Effector memory CD8-positive, alpha-beta T cell (primary cell): ENCODE data around the gene FDX2.

ENCODE experiments used
- ATAC-seq: fragments of 150-1000 bp; cut with Tn5 transposase; replicated peaks from 2 replicates; pipeline ENCODE4 v1.10.0; 2021; ENCODE audit warnings: mild to moderate bottlenecking, moderate library complexity
- DNase-seq, 3 experiments: peaks; one replicate each; pipeline ENCODE4 v3.0.0; 2021
- H3K27ac Mint-ChIP-seq, 2 donors: one replicate each; pipeline ENCODE4 v1.8.0; 2022; ENCODE audit warnings: mild to moderate bottlenecking in 2 of 2, mixed read lengths in 2 of 2, moderate library complexity in 2 of 2
- H3K27me3 Mint-ChIP-seq, 2 donors: one replicate each; pipeline ENCODE4 v1.8.0; 2022; ENCODE audit warnings: mixed read lengths in 2 of 2
- H3K36me3 Mint-ChIP-seq: one replicate; pipeline ENCODE4 v1.8.0; 2022; ENCODE audit warnings: mild to moderate bottlenecking, moderate library complexity, mixed read lengths; ENCODE audit not compliant: insufficient read depth
- H3K4me1 Mint-ChIP-seq, 2 donors: one replicate each; pipeline ENCODE4 v1.8.0; 2022; ENCODE audit warnings: low read depth in 2 of 2, mixed read lengths in 2 of 2
- H3K4me3 Mint-ChIP-seq, 2 donors: one replicate each; pipeline ENCODE4 v1.8.0; 2022; ENCODE audit warnings: mild to moderate bottlenecking in 2 of 2, mixed read lengths in 2 of 2, moderate library complexity in 2 of 2
- H3K9me3 Mint-ChIP-seq, 2 donors: one replicate each; pipeline ENCODE4 v1.8.0; 2022; ENCODE audit warnings: mixed read lengths in 2 of 2

Gene FDX2

GRCh38 chr19:10274589-10274988 is 41.2 kb downstream of the FDX2 start:
- no peaks in the 10 kb centered on the region for H3K27me3 Mint-ChIP-seq
- H3K4me3 Mint-ChIP-seq: no peak overlapping the region
- H3K4me1 Mint-ChIP-seq: peaks cover 36 to 39% of the 10 kb centered on the region in 2 donors
- no peak for ATAC-seq
- DNase-seq: no peak
- H3K9me3 Mint-ChIP-seq: no peaks in the 10 kb centered on the region
- peaks cover 87% of the 10 kb centered on the region for H3K36me3 Mint-ChIP-seq
- peak overlapping the region in 1 of 2 donors; percentile 18 for H3K27ac Mint-ChIP-seq

DNA sequence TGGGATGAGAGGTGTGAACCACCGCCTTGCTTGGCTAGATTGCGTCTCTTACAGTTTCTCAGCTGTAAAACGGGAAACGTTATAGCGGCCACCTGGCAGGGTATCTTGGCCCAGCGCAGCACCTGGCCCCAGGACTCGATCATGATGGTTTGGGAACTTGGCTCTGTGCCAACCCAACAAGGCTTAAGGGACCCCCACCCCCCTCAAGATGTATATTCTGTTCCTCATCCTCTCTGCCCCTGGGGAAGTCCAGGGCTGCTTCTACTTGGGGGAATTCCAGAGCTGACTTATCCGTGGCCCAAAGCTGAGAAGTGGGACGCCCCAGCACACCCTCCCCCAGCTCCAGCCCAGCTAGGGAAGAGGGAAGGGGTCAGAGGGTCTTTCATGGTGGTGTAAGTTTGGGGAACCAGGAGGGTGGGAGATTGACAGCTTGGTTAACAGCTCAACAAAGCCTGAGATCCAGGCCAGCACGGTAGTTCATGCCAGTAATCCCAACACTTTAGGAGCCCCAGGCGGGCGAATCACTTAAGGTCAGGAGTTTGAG is 44.2 kb downstream of the FDX2 start:
- DNase-seq: peak; percentile 33 to 45 (median 43)
- peak; percentile 21 for ATAC-seq
- Mint-ChIP-seq H3K27me3 (no peaks in the 10 kb centered on the region), H3K27ac (peak overlapping the region; percentile 95 to 98), H3K36me3 (peaks cover 64% of the 10 kb centered on the region), H3K4me3 (peak overlapping the region; percentile 89), H3K9me3 (no peaks in the 10 kb centered on the region), H3K4me1 (peaks cover 31 to 33% of the 10 kb centered on the region in 2 donors)

GRCh38 chr19:10270616-10271394 is 45.0 kb downstream of the FDX2 start, which contains the start of gene ICAM1:
TSS of gene ICAM1 (plus strand) at chr19:10271120. CDS start at chr19:10271160, 40 bp downstream.
- ATAC-seq: peak; percentile 56
- Mint-ChIP-seq H3K4me3 (peak within 1 kb of the TSS; percentile 89), H3K36me3 (peaks cover 56% of the 10 kb centered on the region), H3K9me3 (no peaks in the 10 kb centered on the region), H3K4me1 (peaks cover 31 to 33% of the 10 kb centered on the region in 2 donors), H3K27me3 (no peaks in the 10 kb centered on the region), H3K27ac (peak within 1 kb of the TSS; percentile 95 to 98)
- DNase-seq: peak; percentile 70 to 72 (median 72)

DNA sequence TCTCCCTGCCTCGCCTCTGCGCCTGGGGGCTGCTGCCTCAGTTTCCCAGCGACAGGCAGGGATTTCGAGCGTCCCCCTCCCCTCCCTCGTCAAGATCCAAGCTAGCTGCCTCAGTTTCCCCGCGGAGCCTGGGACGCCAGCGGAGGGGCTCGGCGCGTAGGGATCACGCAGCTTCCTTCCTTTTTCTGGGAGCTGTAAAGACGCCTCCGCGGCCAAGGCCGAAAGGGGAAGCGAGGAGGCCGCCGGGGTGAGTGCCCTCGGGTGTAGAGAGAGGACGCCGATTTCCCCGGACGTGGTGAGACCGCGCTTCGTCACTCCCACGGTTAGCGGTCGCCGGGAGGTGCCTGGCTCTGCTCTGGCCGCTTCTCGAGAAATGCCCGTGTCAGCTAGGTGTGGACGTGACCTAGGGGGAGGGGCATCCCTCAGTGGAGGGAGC is 45.6 kb downstream of the FDX2 start:
- DNase-seq (peak; percentile 76 to 80 (median 78)), ATAC-seq (peak; percentile 71)
- no peaks in the 10 kb centered on the region for H3K27me3 Mint-ChIP-seq
- peaks cover 31 to 33% of the 10 kb centered on the region in 2 donors for H3K4me1 Mint-ChIP-seq
- no peaks in the 10 kb centered on the region for H3K9me3 Mint-ChIP-seq
- peak overlapping the region; percentile 89 for H3K4me3 Mint-ChIP-seq
- peaks cover 50% of the 10 kb centered on the region for H3K36me3 Mint-ChIP-seq
- peak overlapping the region; percentile 95 to 98 for H3K27ac Mint-ChIP-seq

- H3K4me3 Mint-ChIP-seq: peak overlapping the region; percentile 89
- H3K36me3 Mint-ChIP-seq: peaks cover 44% of the 10 kb centered on the region
- peaks cover 31 to 33% of the 10 kb centered on the region in 2 donors for H3K4me1 Mint-ChIP-seq
- H3K27me3 Mint-ChIP-seq: no peaks in the 10 kb centered on the region
- peak; percentile 67 for ATAC-seq
- H3K27ac Mint-ChIP-seq: peak overlapping the region; percentile 95 to 98
- H3K9me3 Mint-ChIP-seq: no peaks in the 10 kb centered on the region
- DNase-seq: peak; percentile 90 to 94 (median 90)
These were observed 46.3 kb downstream of the FDX2 start for GRCh38 chr19:10269333-10270179.

GRCh38 chr19:10268071-10268470 is 47.7 kb downstream of the FDX2 start:
- Mint-ChIP-seq H3K4me3 (no peak overlapping the region), H3K36me3 (peaks cover 38% of the 10 kb centered on the region), H3K9me3 (no peaks in the 10 kb centered on the region), H3K27ac (no peak overlapping the region), H3K4me1 (peaks cover 29 to 30% of the 10 kb centered on the region in 2 donors), H3K27me3 (no peaks in the 10 kb centered on the region)
- no peak for DNase-seq
- ATAC-seq: no peak

- no peak overlapping the region for H3K4me3 Mint-ChIP-seq
- H3K27ac Mint-ChIP-seq: no peak overlapping the region
- H3K4me1 Mint-ChIP-seq: peaks cover 20 to 21% of the 10 kb centered on the region in 2 donors
- ATAC-seq (no peak), DNase-seq (no peak)
- no peaks in the 10 kb centered on the region for H3K9me3 Mint-ChIP-seq
- peaks cover 31% of the 10 kb centered on the region for H3K36me3 Mint-ChIP-seq
- H3K27me3 Mint-ChIP-seq: no peaks in the 10 kb centered on the region
These were observed 49.1 kb downstream of the FDX2 start for GRCh38 chr19:10266706-10267105.

DNA sequence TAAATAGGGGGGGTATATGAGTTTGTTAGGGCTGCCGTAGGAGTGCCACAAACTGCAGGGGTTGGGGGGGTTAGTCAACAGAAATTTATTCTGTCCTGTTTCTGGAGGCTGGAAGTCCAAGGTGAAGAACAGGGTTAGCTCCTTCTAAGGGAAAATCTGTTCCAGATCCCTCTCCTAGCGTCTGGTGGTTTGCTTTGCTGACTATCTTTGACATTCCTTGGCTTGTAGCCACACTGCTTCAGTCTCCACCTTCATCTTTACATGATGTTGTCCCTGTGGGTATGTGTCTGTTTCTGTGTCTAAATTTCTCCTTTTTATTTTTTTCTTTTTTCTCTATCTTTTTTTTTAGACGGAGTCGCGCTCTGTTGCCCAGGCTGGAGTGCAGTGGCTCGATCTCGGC is 53.0 kb downstream of the FDX2 start:
- no peak overlapping the region for H3K27ac Mint-ChIP-seq
- H3K9me3 Mint-ChIP-seq: no peaks in the 10 kb centered on the region
- H3K4me3 Mint-ChIP-seq: no peak overlapping the region
- no peaks in the 10 kb centered on the region for H3K27me3 Mint-ChIP-seq
- DNase-seq (no peak), ATAC-seq (no peak)
- H3K4me1 Mint-ChIP-seq: no peaks in the 10 kb centered on the region
- peaks cover 16% of the 10 kb centered on the region for H3K36me3 Mint-ChIP-seq

DNA sequence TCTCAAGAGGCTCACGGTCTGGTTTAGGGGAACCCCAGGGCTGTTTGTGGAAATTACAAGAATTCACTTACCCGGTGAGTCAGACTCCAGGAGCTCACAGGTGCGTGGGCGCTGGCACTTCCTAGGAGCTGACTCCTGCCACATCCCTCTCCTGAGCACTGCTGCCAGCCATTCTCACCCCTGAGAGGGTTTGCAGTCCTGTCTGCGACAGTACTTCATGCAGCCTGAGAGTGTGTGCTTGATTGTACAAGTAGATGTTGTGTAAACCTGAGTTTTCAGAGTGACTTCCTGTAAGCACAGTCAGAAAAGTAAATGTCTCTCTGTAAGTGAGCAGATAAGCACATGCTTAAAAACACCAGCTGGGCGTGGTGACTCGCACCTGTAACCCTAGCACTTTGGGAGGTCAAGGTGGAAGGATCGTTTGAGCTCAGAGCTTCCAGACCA is 55.7 kb downstream of the FDX2 start:
- DNase-seq: no peak
- H3K9me3 Mint-ChIP-seq: no peaks in the 10 kb centered on the region
- ATAC-seq: no peak

More for the DNA sequence above, 55.7 kb downstream of the FDX2 start:
- no peak overlapping the region for H3K4me3 Mint-ChIP-seq
- H3K36me3 Mint-ChIP-seq: peaks cover 39% of the 10 kb centered on the region
- no peaks in the 10 kb centered on the region for H3K27me3 Mint-ChIP-seq
- H3K4me1 Mint-ChIP-seq: peaks cover 0 to 5% of the 10 kb centered on the region in 2 donors
- H3K27ac Mint-ChIP-seq: peak overlapping the region in 1 of 2 donors; percentile 32
